ENCODE data around the gene PTRH1. TPM values are rescaled to one million over a fixed set of nuclear protein-coding genes. Genes with fewer than 3 reads are reported as not detected.

PTRH1 gene
- total and polyA plus RNA-seq, 2 donors from 2014 or later = 20.5 to 41.3 TPM

DNA sequence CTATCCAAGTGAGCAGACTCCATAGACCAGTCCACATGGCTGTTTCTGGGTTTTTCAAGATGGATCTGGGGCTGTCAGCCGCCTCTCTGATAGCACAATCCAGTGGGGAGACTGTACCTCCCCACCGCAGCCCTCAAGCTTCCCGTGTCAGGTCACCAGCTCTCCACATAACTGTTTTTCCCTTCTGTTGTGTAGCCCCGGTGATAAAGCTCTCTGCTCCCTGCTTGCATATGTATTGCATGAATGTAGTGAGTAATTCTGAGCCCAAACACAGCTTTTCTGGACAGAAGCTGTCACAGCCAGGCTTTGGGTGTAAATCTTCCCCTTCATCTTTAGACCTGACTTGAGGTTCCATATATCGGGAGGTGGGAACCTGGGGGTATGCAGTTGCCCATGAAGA, 31.7 kb downstream of the PTRH1 start:
- DNase-seq (no peak), FAIRE-seq (no peak)
- Histone ChIP-seq H3K27me3 (ENCODE audit: control insufficient read depth, insufficient read depth, low read length) (no peaks in the 10 kb centered on the region), H3K4me3 (ENCODE audit: low read length in 3 of 3) (no peak overlapping the region), H3K27ac (ENCODE audit: low read depth in 2 of 2, low read length in 2 of 2) (no peak overlapping the region), H3K9me3 (ENCODE audit: control insufficient read depth in 2 of 3, insufficient read depth in 1 of 3, low read length in 3 of 3) (no peaks in the 10 kb centered on the region), H3K36me3 (ENCODE audit: control insufficient read depth in 2 of 3, insufficient read depth in 3 of 3, low read length in 3 of 3) (peaks cover 0 to 22% (median 12%) of the 10 kb centered on the region in 3 donors), H3K9ac (ENCODE audit: low read length in 3 of 3) (no peak overlapping the region), H3K4me1 (ENCODE audit: control insufficient read depth in 2 of 3, insufficient read depth in 2 of 3, low read depth in 1 of 3, low read length in 3 of 3) (no peaks in the 10 kb centered on the region)
- TF ChIP-seq, protein P1, sequence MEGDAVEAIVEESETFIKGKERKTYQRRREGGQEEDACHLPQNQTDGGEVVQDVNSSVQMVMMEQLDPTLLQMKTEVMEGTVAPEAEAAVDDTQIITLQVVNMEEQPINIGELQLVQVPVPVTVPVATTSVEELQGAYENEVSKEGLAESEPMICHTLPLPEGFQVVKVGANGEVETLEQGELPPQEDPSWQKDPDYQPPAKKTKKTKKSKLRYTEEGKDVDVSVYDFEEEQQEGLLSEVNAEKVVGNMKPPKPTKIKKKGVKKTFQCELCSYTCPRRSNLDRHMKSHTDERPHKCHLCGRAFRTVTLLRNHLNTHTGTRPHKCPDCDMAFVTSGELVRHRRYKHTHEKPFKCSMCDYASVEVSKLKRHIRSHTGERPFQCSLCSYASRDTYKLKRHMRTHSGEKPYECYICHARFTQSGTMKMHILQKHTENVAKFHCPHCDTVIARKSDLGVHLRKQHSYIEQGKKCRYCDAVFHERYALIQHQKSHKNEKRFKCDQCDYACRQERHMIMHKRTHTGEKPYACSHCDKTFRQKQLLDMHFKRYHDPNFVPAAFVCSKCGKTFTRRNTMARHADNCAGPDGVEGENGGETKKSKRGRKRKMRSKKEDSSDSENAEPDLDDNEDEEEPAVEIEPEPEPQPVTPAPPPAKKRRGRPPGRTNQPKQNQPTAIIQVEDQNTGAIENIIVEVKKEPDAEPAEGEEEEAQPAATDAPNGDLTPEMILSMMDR (IDR thresholded peaks at IDR 0.05; ENCODE audit: borderline replicate concordance, extremely low read depth, insufficient read depth) = no peak
- intact Hi-C loops (cut with DNase I) = no loop called here

- Histone ChIP-seq H3K9me3 (ENCODE audit: control insufficient read depth in 2 of 3, insufficient read depth in 1 of 3, low read length in 3 of 3) (no peaks in the 10 kb centered on the region), H3K9ac (ENCODE audit: low read length in 3 of 3) (no peak overlapping the region), H3K4me3 (ENCODE audit: low read length in 3 of 3) (no peak overlapping the region), H3K27ac (ENCODE audit: low read depth in 2 of 2, low read length in 2 of 2) (no peak overlapping the region), H3K36me3 (ENCODE audit: control insufficient read depth in 2 of 3, insufficient read depth in 3 of 3, low read length in 3 of 3) (peaks cover 0 to 22% (median 14%) of the 10 kb centered on the region in 3 donors), H3K4me1 (ENCODE audit: control insufficient read depth in 2 of 3, insufficient read depth in 2 of 3, low read depth in 1 of 3, low read length in 3 of 3) (no peaks in the 10 kb centered on the region), H3K27me3 (ENCODE audit: control insufficient read depth, insufficient read depth, low read length) (no peaks in the 10 kb centered on the region)
- TF ChIP-seq, protein P1 (IDR thresholded peaks at IDR 0.05; ENCODE audit: borderline replicate concordance, extremely low read depth, insufficient read depth) = no peak
- FAIRE-seq (no peak), DNase-seq (no peak)
- intact Hi-C loops (cut with DNase I) = no loop called here
Measured at GRCh38 chr9:127682351-127683136, 32.9 kb downstream of the PTRH1 start.

DNA sequence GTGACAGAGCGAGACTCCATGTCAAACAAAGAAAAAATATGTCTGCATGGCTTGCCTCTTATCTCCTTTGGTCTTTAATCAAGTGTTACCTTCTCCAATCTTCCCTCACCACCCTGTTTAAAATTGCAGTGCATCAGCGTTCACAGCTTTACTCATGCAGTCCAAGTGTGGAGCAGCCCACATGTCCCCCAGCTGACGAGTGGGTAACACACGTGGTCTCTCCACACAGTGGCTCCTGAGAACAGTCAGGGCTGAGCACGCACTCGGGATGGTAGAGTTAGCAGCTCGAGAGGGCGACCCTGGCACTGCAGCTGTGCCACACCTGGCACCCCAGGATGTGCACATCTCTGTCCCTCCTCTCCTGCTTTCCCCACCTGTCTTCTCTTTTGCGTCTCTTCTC, 34.6 kb downstream of the PTRH1 start:
- no peaks in the 10 kb centered on the region for H3K27me3 ChIP-seq (ENCODE audit: control insufficient read depth, insufficient read depth, low read length)
- TF ChIP-seq, protein P1 (IDR thresholded peaks at IDR 0.05; ENCODE audit: borderline replicate concordance, extremely low read depth, insufficient read depth) = no peak
- no peak overlapping the region for H3K27ac ChIP-seq (ENCODE audit: low read depth in 2 of 2, low read length in 2 of 2)
- FAIRE-seq (no peak), DNase-seq (no peak)
- H3K4me3 ChIP-seq (ENCODE audit: low read length in 3 of 3) = no peak overlapping the region
- H3K36me3 ChIP-seq (ENCODE audit: control insufficient read depth in 2 of 3, insufficient read depth in 3 of 3, low read length in 3 of 3) = peaks cover 0 to 22% (median 14%) of the 10 kb centered on the region in 3 donors
- no peak overlapping the region for H3K9ac ChIP-seq (ENCODE audit: low read length in 3 of 3)
- H3K9me3 ChIP-seq (ENCODE audit: control insufficient read depth in 2 of 3, insufficient read depth in 1 of 3, low read length in 3 of 3) = no peaks in the 10 kb centered on the region
- H3K4me1 ChIP-seq (ENCODE audit: control insufficient read depth in 2 of 3, insufficient read depth in 2 of 3, low read depth in 1 of 3, low read length in 3 of 3) = no peaks in the 10 kb centered on the region
- intact Hi-C loops (cut with DNase I) = no loop called here
